Tibial nerve (tissue), 4 donors: Measurements from ENCODE around the gene OSER1.

Experiments used
- EP300 ChIP-seq, 2 donors: sonication (generic); formaldehyde crosslinking; IDR thresholded peaks; one replicate each; pipeline ENCODE4 v1.6.1; 2017; ENCODE audit warnings: antibody characterized with exemption in 2 of 2, mild to moderate bottlenecking in 1 of 2
- POLR2A ChIP-seq, 2 donors: fragments of 450-650 bp; IDR thresholded peaks; one replicate each; pipeline ENCODE4 v1.6.1; 2017; ENCODE audit warnings: antibody characterized with exemption in 2 of 2, mild to moderate bottlenecking in 2 of 2, moderate library complexity in 2 of 2
- TF ChIP-seq, protein P1 (sequence below), 5 experiments: fragments of 200-600 bp in 3 of 5; fragments of 450-650 bp in 2 of 5; sonication (generic) in 3 of 5; IDR thresholded peaks; one replicate each; pipeline ENCODE4 v1.5.1; 2016 to 2019; ENCODE audit warnings: antibody characterized with exemption in 5 of 5, mild to moderate bottlenecking in 3 of 5, moderate library complexity in 2 of 5

DNA sequence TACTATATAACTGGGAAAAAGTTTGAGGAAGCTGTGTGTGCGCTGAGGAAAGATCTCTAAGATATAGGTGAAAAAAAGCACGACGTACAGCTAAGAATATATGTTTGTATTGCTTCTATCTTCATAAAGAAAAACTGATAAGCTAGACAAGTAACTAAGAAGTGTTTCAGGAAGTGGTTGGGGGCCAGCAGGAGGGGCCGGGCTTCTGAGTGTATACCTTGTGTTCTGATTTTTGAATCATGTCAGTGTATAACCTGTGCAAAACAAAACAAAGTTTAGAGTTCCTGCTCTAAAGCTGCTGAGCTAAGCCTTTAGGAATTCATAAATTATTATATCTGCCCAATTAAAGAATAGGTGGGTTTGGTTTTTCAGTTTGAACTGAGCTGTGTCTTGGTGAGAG, 7.9 kb upstream of the OSER1 start:
- TF ChIP-seq, protein P1, sequence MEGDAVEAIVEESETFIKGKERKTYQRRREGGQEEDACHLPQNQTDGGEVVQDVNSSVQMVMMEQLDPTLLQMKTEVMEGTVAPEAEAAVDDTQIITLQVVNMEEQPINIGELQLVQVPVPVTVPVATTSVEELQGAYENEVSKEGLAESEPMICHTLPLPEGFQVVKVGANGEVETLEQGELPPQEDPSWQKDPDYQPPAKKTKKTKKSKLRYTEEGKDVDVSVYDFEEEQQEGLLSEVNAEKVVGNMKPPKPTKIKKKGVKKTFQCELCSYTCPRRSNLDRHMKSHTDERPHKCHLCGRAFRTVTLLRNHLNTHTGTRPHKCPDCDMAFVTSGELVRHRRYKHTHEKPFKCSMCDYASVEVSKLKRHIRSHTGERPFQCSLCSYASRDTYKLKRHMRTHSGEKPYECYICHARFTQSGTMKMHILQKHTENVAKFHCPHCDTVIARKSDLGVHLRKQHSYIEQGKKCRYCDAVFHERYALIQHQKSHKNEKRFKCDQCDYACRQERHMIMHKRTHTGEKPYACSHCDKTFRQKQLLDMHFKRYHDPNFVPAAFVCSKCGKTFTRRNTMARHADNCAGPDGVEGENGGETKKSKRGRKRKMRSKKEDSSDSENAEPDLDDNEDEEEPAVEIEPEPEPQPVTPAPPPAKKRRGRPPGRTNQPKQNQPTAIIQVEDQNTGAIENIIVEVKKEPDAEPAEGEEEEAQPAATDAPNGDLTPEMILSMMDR (IDR thresholded peaks at IDR 0.05), result no peak
- TF ChIP-seq POLR2A (IDR thresholded peaks at IDR 0.05) (no peak), EP300 (IDR thresholded peaks at IDR 0.05) (no peak)
